ENCODE measurements around the gene SMYD3. TPM values are rescaled to one million over a fixed set of nuclear protein-coding genes. Genes with fewer than 3 reads are reported as not detected.

The SMYD3 gene
- total RNA-seq, 8 experiments from 2014 or later = 8.8 to 39.7 (median 29.1) TPM

DNA sequence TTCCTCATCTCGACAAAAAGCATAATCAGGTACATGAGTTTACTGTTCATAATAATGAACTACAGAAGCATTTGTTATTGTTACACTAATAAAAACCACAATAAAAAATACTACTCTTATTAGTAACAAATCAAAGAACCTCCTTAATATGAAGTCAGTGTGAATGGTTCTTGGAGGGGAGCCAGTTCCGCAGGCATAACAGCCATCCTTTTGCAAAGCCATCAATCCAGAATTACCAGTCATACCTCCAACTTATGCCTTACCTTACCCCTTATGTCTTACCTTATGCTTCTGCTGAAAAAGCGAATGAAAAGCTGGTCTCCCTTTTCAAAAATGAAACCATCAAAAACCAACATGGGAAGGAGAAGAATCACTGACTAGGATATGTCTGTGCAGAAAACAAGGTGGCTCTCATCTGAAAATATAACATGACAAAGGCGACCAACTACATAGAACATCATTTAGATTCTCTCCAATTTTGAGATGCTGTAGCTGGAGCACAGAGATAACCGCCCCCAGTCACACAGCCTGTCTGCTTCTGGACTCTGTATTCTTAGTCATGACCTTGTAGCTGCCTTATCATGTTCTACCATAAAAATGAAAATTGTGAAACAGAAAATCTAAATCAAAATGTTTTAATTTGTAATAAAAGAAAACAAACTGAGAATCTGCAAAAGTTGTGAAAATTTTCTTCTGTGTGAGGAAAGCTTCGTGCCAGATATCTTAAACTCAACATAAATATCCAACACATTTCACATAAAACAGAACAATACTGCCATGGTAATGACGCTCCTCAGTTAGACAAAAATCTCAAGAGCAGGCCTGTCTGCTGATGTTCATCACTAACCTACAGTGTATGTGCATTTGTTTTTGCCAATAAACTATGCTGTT lies 438.2 kb downstream of the SMYD3 start:
- in situ Hi-C loops (cut with MboI; ENCODE audit: low pct_unique_long_range_greater_than_20kb in 2 of 9, low sequenced_read_pairs in 9 of 9, unreplicated experiment in 9 of 9) = no loop called here
- H3K4me3 ChIP-seq = no peak overlapping the region
- no peak overlapping the region for H3K27ac ChIP-seq
- WGBS, 10 experiments = 89 to 100% (median 92%) methylated on average over 2 to 7 of the region's 7 CpGs; no CpG with 5 or more reads in 1 of the 10 experiments
- no peak for ATAC-seq (replicated peaks in 6 of 8)
- H3K4me1 ChIP-seq (replicated peaks in 1 of 2) = peaks cover 0 to 40% of the 10 kb centered on the region in 2 donors

DNA sequence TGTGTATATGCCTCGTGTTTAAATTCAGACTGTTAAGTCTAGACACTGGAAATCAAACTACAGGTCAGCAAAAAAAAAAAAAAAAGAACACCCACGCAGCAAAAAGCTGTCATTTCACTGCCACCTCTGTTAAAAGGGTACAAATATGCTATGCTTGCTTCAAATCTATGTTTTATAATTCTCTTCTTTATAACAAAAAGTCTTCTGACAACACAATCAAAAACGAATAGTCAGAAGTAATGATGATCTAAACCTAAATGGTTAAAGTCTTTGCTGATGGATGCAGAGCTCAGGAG lies 438.9 kb downstream of the SMYD3 start:
- peaks cover 0 to 40% of the 10 kb centered on the region in 2 donors for H3K4me1 ChIP-seq (replicated peaks in 1 of 2)
- no peak for ATAC-seq (replicated peaks in 6 of 8)
- H3K27ac ChIP-seq = no peak overlapping the region
- H3K4me3 ChIP-seq = no peak overlapping the region
- in situ Hi-C loops (cut with MboI; ENCODE audit: low pct_unique_long_range_greater_than_20kb in 2 of 9, low sequenced_read_pairs in 9 of 9, unreplicated experiment in 9 of 9) = no loop called here
- WGBS, 10 experiments = 31 to 88% (median 73%) methylated on average over 1 to 3 of the region's 3 CpGs

DNA sequence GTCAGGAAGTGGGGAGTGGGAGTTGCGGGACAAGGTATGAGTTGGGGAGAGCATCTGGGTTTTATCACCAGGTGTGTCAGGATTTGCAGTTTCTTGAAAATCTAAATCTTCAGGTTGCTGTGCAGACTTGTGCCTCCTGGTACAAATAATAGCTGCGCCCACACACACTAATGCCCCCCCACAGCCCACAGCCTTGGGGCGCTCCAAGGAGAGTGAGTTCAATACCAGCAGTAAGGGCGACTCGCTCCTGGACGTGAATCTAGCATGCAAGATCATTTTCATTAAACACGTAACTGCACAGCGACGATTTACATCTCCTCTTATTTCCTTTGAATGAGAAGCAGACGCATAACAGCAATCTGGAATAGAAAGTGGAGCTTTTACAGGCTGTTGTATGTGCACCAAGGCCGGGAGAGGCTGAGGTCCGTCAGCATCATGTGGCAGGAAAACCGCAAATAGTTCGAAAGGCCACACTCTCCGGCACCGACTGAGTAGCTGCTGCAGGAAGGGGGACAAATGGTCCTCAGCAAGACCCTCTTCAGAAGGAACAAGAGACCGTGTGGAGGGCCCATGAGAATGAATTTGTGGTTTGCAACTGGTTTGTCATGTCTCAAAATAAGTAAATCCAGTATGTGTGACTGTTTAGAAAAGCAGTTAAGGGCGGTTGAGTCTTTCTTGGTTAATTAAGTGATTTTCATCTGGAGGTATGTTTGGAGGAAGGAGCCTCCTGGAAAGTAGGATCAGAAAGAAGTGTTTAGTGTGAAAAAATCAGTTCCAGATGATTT lies 439.5 kb downstream of the SMYD3 start:
- WGBS, 10 experiments = 12 to 93% (median 76%) methylated on average over 3 to 17 of the region's 18 CpGs
- Histone ChIP-seq H3K4me1 (replicated peaks in 1 of 2) (peaks cover 0 to 38% of the 10 kb centered on the region in 2 donors), H3K4me3 (no peak overlapping the region), H3K27ac (no peak overlapping the region)
- ATAC-seq (replicated peaks in 6 of 8) = peak in 5 of 8 experiments; percentile 24 to 94 (median 44)
- in situ Hi-C loops (cut with MboI; ENCODE audit: low pct_unique_long_range_greater_than_20kb in 2 of 9, low sequenced_read_pairs in 9 of 9, unreplicated experiment in 9 of 9) = no loop called here

DNA sequence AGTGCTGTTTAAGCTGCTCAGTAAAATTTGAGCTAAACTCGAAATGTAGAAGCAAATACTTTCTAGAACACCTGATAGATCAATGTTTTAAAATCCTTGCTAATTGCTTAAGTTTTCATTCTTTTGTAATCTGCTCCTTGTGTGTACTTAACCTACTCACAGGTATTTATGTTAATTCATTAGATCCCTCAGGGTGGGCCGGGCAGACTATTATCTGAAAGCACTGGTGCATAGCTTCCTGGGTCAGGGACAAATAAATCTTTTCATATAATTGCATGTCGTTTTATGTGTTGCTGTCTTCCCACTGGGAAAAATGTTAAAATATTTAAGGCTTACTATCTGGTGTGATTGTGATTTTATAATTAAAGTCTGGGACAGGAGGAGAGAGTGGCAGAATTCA lies 440.5 kb downstream of the SMYD3 start:
- peaks cover 0 to 43% of the 10 kb centered on the region in 2 donors for H3K4me1 ChIP-seq (replicated peaks in 1 of 2)
- in situ Hi-C loops (cut with MboI; ENCODE audit: low pct_unique_long_range_greater_than_20kb in 2 of 9, low sequenced_read_pairs in 9 of 9, unreplicated experiment in 9 of 9) = no loop called here
- no peak overlapping the region for H3K27ac ChIP-seq
- ATAC-seq (replicated peaks in 6 of 8) = peak in 3 of 8 experiments; percentile 40 to 58 (median 49)
- 29 to 100% (median 67%) methylated on average over 1 to 3 of the region's 3 CpGs; no CpG with 5 or more reads in 1 of the 10 experiments for WGBS, 10 experiments
- H3K4me3 ChIP-seq = no peak overlapping the region

DNA sequence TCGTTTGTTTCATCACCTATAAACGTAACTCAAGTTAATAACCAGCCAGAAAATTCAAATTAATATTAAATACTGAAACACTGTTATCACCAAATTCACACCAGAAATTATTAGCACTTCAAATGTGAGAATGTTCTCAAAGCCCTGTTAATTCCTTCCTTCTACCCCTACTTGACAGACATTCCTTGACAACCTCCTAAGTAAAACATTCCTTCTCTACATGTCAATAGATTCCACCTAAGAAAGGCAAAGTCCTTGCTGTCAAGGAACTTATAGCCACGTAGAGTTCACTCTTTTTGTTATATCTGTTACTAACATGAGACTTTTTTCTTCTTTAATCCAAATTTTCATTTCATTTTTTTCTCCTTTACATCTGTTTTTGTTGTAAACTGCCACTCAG lies 441.5 kb downstream of the SMYD3 start:
- Histone ChIP-seq H3K4me3 (no peak overlapping the region), H3K27ac (no peak overlapping the region), H3K4me1 (replicated peaks in 1 of 2) (peaks cover 0 to 38% of the 10 kb centered on the region in 2 donors)
- in situ Hi-C loops (cut with MboI; ENCODE audit: low pct_unique_long_range_greater_than_20kb in 2 of 9, low sequenced_read_pairs in 9 of 9, unreplicated experiment in 9 of 9) = no loop called here
- no peak for ATAC-seq (replicated peaks in 6 of 8)
- 73 to 94% (median 83%) methylated on average over 1 to 3 of the region's 3 CpGs for WGBS, 10 experiments

DNA sequence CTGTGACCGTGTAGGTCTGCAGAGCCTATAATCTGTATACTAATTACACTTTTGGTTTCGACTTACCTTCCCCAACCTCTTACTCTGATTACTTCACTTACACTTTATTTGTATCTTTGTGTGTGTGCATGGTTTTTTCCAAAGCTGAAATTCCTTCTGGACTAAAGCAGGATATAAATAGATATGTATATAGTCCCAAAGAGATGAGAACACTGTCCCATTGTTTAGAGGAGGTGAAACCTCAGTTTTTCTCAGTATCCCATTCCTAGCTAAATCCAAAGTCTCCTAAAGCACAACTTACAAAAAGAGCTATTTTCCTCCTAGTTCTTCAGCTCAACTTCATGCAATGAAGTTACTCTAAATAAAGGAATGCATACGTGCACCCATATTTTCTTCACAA lies 442.2 kb downstream of the SMYD3 start:
- in situ Hi-C loops (cut with MboI; ENCODE audit: low pct_unique_long_range_greater_than_20kb in 2 of 9, low sequenced_read_pairs in 9 of 9, unreplicated experiment in 9 of 9) = no loop called here
- H3K4me1 ChIP-seq (replicated peaks in 1 of 2) = peaks cover 0 to 33% of the 10 kb centered on the region in 2 donors
- H3K27ac ChIP-seq = no peak overlapping the region
- H3K4me3 ChIP-seq = no peak overlapping the region
- ATAC-seq (replicated peaks in 6 of 8) = peak in 1 of 8 experiments; percentile 14
- 67 to 100% (median 87%) methylated on average over 1 to 3 of the region's 3 CpGs for WGBS, 10 experiments

DNA sequence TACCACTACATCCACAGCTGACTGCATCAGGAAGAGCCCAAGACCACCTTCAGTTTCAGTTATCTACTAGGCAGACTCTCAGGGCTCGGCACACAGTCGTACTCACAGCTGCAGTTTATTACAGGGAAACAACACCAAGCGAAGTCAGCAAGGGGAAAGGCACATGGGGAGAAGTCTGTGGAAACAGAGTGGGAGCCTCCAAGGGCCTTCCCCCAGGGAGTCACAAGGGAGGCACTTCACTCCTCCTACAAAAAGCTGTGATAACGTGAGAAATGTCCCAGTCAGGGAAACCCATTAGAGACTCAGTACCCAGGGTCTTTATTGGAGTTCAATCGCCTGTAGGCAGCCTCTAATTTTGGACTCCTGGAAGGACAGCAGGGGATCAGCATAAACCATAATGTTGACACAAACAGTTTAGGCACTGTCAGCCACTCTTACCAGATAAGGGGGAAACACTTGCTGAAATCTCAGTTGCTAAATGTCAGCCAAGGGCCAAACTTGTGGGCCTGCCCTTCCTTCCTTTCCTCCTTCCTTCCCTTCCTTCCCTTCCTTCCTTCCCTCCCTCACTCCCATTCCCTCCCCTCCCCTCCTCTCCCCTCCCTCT lies 444.0 kb downstream of the SMYD3 start:
- WGBS, 10 experiments = 70 to 100% (median 88%) methylated on average over 1 to 5 of the region's 5 CpGs; no CpG with 5 or more reads in 3 of the 10 experiments
- H3K4me1 ChIP-seq (replicated peaks in 1 of 2) = peaks cover 0 to 29% of the 10 kb centered on the region in 2 donors
- no peak for ATAC-seq (replicated peaks in 6 of 8)
- in situ Hi-C loops (cut with MboI; ENCODE audit: low pct_unique_long_range_greater_than_20kb in 2 of 9, low sequenced_read_pairs in 9 of 9, unreplicated experiment in 9 of 9) = no loop called here
- no peak overlapping the region for H3K27ac ChIP-seq
- no peak overlapping the region for H3K4me3 ChIP-seq

DNA sequence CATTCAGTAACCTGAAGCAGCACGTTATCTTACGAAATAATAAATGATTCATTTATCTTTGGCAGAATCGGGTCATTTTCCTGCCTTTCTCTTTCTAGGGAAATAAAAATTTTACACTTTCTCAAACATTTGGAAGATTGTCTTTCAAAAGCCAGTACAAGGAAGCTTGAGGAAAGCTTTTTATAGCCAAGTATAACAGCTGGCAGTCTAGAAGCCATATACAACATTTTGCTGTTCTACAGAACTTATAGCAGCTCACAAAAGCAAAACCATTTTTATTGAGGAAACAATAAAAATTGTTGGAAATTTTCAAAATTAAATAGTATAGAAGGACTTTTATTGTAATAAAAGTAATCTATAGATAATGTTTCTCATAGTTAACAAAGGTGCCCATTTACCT lies 448.6 kb downstream of the SMYD3 start:
- in situ Hi-C loops (cut with MboI; ENCODE audit: low pct_unique_long_range_greater_than_20kb in 2 of 9, low sequenced_read_pairs in 9 of 9, unreplicated experiment in 9 of 9) = no loop called here
- Histone ChIP-seq H3K4me3 (no peak overlapping the region), H3K27ac (no peak overlapping the region), H3K4me1 (replicated peaks in 1 of 2) (peaks cover 0 to 8% of the 10 kb centered on the region in 2 donors)
- 43 to 100% (median 100%) methylated on average over 1 to 3 of the region's 3 CpGs; no CpG with 5 or more reads in 1 of the 10 experiments for WGBS, 10 experiments
- ATAC-seq (replicated peaks in 6 of 8) = no peak

DNA sequence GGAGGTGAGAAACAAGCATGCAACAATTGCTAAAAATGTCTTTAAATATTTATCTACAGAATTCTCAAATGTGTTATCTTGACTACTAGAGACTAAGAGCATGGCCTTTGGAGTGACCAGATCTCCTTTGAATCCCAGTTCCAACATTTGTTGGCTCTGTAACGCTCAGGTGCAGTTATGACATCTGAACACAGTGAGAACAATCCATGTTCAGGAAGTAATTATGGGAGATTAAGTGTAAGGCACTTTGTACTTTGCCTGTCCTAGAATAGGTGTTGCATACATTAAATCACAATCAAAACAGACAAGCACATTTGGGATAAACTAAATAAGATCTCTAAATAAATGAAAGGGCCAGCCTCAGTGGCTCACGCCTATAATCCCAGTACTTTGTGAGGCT lies 454.5 kb downstream of the SMYD3 start:
- Histone ChIP-seq H3K4me1 (replicated peaks in 1 of 2) (no peaks in the 10 kb centered on the region), H3K27ac (no peak overlapping the region), H3K4me3 (no peak overlapping the region)
- in situ Hi-C loops (cut with MboI; ENCODE audit: low pct_unique_long_range_greater_than_20kb in 2 of 9, low sequenced_read_pairs in 9 of 9, unreplicated experiment in 9 of 9) = no loop called here
- WGBS, 10 experiments = 70 to 100% (median 91%) methylated on average over 1 to 2 of the region's 2 CpGs; no CpG with 5 or more reads in 2 of the 10 experiments
- ATAC-seq (replicated peaks in 6 of 8) = no peak

DNA sequence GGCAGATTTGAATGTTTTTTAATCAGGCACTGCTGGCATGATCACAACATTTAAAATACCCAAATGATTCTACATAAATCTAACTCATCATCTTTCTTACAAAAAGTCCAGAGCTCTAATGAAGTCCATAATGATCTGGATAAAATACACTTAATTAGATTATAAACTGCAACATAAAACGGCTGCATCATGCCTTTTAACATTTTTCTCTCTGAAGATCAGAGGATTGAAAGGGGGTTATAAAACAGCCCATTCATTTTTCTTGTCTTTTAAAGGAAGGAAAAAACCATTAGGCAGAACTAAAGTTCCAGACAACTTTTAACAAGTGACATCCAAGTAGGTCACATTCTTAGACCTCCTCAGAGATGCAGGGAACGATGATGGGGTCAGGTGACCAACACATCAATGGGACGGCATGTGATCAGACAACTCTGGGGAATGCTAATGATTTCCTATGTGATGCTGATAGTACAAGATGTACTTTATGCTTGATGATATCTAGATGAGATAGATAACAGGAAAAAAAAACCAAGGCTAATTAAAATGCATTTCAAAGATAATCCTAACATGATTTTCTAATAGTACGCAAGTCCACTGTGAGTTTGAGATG lies 455.1 kb downstream of the SMYD3 start:
- in situ Hi-C loops (cut with MboI; ENCODE audit: low pct_unique_long_range_greater_than_20kb in 2 of 9, low sequenced_read_pairs in 9 of 9, unreplicated experiment in 9 of 9) = no loop called here
- Histone ChIP-seq H3K4me3 (no peak overlapping the region), H3K27ac (no peak overlapping the region), H3K4me1 (replicated peaks in 1 of 2) (no peaks in the 10 kb centered on the region)
- 57 to 100% (median 75%) methylated on average over 1 to 4 of the region's 4 CpGs for WGBS, 10 experiments
- ATAC-seq (replicated peaks in 6 of 8) = no peak

DNA sequence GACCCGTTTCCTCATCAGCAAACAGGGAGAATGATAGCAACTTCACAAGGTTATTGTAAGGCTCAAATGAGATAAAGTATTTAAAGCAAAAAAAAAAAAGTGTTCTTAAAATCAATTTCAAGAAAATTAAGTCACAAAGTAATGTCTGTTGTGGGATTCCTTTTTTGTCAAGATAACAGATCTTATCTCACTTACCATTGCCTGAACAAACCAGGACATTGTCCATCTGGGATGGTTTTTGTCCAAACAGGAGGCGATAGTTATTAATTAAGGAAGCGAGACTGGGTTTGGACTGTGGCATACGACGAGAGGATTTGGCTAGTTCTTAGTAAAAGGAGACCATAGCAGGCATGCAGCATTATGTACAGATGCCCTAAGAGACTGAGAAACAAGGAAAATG lies 458.4 kb downstream of the SMYD3 start:
- no peak for ATAC-seq (replicated peaks in 6 of 8)
- Histone ChIP-seq H3K27ac (no peak overlapping the region), H3K4me3 (no peak overlapping the region), H3K4me1 (replicated peaks in 1 of 2) (no peaks in the 10 kb centered on the region)
- WGBS, 10 experiments = 82 to 97% (median 93%) methylated on average over 3 to 5 of the region's 5 CpGs; no CpG with 5 or more reads in 1 of the 10 experiments
- in situ Hi-C loops (cut with MboI; ENCODE audit: low pct_unique_long_range_greater_than_20kb in 2 of 9, low sequenced_read_pairs in 9 of 9, unreplicated experiment in 9 of 9) = no loop called here

DNA sequence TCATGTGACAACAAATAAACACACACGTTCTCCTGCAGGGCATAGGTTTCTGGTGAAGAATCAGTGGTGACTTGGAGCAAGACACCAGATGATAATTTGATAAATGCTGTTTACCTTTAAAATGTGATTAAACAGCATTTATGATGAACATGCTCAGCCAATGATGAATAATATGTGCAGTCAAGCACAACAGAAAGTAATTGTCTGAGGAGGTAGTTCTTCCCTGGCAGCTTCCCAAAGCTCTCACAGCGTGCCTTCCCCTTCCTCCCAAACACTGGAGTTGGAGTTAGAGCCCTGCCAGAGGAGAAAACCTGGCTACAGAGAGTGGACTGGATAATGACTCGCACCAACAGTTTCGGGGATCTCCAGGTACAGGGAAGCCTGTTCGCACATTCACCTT lies 463.5 kb downstream of the SMYD3 start:
- H3K4me3 ChIP-seq = no peak overlapping the region
- no peak overlapping the region for H3K27ac ChIP-seq
- ATAC-seq (replicated peaks in 6 of 8) = no peak
- WGBS, 10 experiments = 73 to 93% (median 85%) methylated on average over 2 to 5 of the region's 5 CpGs; no CpG with 5 or more reads in 1 of the 10 experiments
- in situ Hi-C loops (cut with MboI; ENCODE audit: low pct_unique_long_range_greater_than_20kb in 2 of 9, low sequenced_read_pairs in 9 of 9, unreplicated experiment in 9 of 9) = no loop called here
- H3K4me1 ChIP-seq (replicated peaks in 1 of 2) = peaks cover 0 to 17% of the 10 kb centered on the region in 2 donors

DNA sequence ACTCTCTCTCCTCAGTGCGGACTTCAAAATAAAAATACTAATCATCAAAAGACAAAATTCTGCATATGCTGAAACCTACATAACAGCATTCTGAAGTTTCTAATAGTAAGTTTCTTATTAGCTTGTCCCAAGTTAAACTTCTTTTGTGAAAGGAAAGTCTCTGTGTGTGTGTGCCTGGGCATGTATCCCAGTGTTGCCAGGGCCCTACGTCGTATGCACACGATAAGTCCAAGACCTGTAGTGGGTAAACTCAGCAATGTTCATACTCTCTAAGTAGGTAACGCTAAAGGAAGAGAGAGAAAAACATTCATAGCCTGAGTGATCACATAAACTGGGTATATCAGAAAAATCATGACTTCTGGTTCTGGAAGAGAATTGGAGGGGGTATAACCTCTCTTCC lies 465.7 kb downstream of the SMYD3 start:
- 0 to 100% (median 88%) methylated on average over 1 to 5 of the region's 5 CpGs; no CpG with 5 or more reads in 2 of the 10 experiments for WGBS, 10 experiments
- no peak for ATAC-seq (replicated peaks in 6 of 8)
- Histone ChIP-seq H3K4me1 (replicated peaks in 1 of 2) (peaks cover 0 to 17% of the 10 kb centered on the region in 2 donors), H3K4me3 (no peak overlapping the region), H3K27ac (no peak overlapping the region)
- in situ Hi-C loops (cut with MboI; ENCODE audit: low pct_unique_long_range_greater_than_20kb in 2 of 9, low sequenced_read_pairs in 9 of 9, unreplicated experiment in 9 of 9) = no loop called here
